ENCODE measurements around the gene TUBG1. TPM values are rescaled to one million over a fixed set of nuclear protein-coding genes. Genes with fewer than 3 reads are reported as not detected.
A peak's percentile ranks its signal among the peaks of the same experiment; 100 is the strongest.

Gene TUBG1
- total and polyA plus RNA-seq, 9 of the 15 experiments (the other 6 are each of a cell fraction or from before 2014, with no cell fraction given) = 33.1 to 147 (median 66.0) TPM

DNA sequence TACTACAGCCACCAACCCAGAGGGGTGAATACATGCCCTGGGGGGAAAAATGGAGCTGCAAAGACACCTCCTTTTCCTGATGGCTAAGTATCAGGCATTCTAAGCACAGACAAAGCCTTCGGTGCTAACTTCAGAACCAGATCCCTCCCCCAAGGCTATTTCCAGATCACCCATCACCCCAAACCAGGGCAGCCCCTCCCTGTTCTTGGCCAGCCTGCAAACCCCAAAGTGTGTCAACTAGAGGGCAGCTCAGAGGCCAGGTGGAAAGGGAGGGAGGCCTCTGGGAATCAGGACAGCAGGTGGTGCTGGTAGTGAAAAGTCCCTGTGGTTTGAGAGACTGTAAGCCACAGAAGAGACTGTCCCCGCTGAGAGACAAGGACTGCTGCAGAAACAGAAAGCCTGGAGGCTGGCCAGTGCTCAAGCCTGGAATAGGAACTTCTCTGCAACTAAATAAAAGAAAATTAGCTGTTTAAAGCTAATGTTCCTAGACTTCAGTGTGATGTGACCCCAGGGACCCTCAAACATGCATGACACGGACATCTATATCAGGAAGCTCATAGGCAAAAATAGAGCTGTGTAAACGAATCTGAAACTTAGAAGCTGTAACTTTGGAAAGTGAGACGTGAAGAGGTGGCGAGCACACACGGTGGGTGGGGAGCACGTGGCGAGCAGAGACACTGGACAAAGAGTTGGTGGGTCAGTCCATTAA lies 9.1 kb downstream of the TUBG1 start (continued):
- no peak for TF ChIP-seq MCM2 (IDR thresholded peaks at IDR 0.05; ENCODE audit: low read depth)
- TF ChIP-seq GTF2E2 (tag; IDR thresholded peaks at IDR 0.05) = no peak
- no peak for TF ChIP-seq EWSR1 (IDR thresholded peaks at IDR 0.05; ENCODE audit: borderline replicate concordance, low read depth, partially characterized antibody)
- TF ChIP-seq ILK (tag; IDR thresholded peaks at IDR 0.05; ENCODE audit: borderline replicate concordance, low read depth) = no peak
- no peak for TF ChIP-seq ZNF778 (CRISPR knock-in tag; IDR thresholded peaks at IDR 0.05)
- no peak for TF ChIP-seq NR1H2 (CRISPR knock-in tag; IDR thresholded peaks at IDR 0.05)
- TF ChIP-seq, protein P1, sequence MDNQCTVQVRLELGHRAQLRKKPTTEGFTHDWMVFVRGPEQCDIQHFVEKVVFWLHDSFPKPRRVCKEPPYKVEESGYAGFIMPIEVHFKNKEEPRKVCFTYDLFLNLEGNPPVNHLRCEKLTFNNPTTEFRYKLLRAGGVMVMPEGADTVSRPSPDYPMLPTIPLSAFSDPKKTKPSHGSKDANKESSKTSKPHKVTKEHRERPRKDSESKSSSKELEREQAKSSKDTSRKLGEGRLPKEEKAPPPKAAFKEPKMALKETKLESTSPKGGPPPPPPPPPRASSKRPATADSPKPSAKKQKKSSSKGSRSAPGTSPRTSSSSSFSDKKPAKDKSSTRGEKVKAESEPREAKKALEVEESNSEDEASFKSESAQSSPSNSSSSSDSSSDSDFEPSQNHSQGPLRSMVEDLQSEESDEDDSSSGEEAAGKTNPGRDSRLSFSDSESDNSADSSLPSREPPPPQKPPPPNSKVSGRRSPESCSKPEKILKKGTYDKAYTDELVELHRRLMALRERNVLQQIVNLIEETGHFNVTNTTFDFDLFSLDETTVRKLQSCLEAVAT (IDR thresholded peaks at IDR 0.05) = peak; percentile 66 to 90
- TF ChIP-seq, protein P2, sequence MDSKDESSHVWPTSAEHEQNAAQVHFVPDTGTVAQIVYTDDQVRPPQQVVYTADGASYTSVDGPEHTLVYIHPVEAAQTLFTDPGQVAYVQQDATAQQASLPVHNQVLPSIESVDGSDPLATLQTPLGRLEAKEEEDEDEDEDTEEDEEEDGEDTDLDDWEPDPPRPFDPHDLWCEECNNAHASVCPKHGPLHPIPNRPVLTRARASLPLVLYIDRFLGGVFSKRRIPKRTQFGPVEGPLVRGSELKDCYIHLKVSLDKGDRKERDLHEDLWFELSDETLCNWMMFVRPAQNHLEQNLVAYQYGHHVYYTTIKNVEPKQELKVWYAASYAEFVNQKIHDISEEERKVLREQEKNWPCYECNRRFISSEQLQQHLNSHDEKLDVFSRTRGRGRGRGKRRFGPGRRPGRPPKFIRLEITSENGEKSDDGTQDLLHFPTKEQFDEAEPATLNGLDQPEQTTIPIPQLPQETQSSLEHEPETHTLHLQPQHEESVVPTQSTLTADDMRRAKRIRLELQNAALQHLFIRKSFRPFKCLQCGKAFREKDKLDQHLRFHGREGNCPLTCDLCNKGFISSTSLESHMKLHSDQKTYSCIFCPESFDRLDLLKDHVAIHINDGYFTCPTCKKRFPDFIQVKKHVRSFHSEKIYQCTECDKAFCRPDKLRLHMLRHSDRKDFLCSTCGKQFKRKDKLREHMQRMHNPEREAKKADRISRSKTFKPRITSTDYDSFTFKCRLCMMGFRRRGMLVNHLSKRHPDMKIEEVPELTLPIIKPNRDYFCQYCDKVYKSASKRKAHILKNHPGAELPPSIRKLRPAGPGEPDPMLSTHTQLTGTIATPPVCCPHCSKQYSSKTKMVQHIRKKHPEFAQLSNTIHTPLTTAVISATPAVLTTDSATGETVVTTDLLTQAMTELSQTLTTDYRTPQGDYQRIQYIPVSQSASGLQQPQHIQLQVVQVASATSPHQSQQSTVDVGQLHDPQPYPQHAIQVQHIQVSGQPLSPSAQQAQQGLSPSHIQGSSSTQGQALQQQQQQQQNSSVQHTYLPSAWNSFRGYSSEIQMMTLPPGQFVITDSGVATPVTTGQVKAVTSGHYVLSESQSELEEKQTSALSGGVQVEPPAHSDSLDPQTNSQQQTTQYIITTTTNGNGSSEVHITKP (IDR thresholded peaks at IDR 0.05; ENCODE audit: partially characterized antibody) = peak; percentile 81
- no peak for TF ChIP-seq HIVEP1 (CRISPR knock-in tag; IDR thresholded peaks at IDR 0.05)
- no peak for TF ChIP-seq CGGBP1 (CRISPR knock-in tag; IDR thresholded peaks at IDR 0.05)
- 0 out of 4 replicates have a peak, but pooled peaks of 1 of the 2 experiments have one; percentile 48 for TF ChIP-seq SRF (CRISPR knock-in tag; IDR thresholded peaks at IDR 0.05)
- TF ChIP-seq ZNF696 (CRISPR knock-in tag; conservative IDR thresholded peaks at IDR 0.05) = no peak
- no peak for TF ChIP-seq MEF2A (IDR thresholded peaks at IDR 0.05; ENCODE audit: control insufficient read depth, low read depth, low read length)
- peak; percentile 57; the same call in 1 of the 2 replicates for TF ChIP-seq HMBOX1 (IDR thresholded peaks at IDR 0.05)
- no peak for TF ChIP-seq ZBTB5 (IDR thresholded peaks at IDR 0.05)
- TF ChIP-seq ZSCAN32 (CRISPR knock-in tag; IDR thresholded peaks at IDR 0.05) = no peak
- no peak for TF ChIP-seq RBM34 (IDR thresholded peaks at IDR 0.05; ENCODE audit: borderline replicate concordance, insufficient read depth, low read length)
- TF ChIP-seq, protein P3, sequence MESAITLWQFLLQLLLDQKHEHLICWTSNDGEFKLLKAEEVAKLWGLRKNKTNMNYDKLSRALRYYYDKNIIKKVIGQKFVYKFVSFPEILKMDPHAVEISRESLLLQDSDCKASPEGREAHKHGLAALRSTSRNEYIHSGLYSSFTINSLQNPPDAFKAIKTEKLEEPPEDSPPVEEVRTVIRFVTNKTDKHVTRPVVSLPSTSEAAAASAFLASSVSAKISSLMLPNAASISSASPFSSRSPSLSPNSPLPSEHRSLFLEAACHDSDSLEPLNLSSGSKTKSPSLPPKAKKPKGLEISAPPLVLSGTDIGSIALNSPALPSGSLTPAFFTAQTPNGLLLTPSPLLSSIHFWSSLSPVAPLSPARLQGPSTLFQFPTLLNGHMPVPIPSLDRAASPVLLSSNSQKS (CRISPR knock-in tag; IDR thresholded peaks at IDR 0.05) = no peak
